Stimulated activated CD8-positive, alpha-beta memory T cell treated with anti-CD3 and anti-CD28 coated beads, Interleukin-15, amount 100 ng/mL, for 48 hours (primary cell): ENCODE data around the gene BASP1.
"Not testable (repeated sequence)": the region's sequence is repeated elsewhere in the genome, so short reads cannot be mapped to it uniquely, and the experiment has no call there.

Experiments used
- DNase-seq, 2 donors: peaks; one replicate each; pipeline ENCODE4 v3.0.0-alpha.2; 2020; ENCODE audit warnings: low read depth in 2 of 2

The BASP1 gene

DNA sequence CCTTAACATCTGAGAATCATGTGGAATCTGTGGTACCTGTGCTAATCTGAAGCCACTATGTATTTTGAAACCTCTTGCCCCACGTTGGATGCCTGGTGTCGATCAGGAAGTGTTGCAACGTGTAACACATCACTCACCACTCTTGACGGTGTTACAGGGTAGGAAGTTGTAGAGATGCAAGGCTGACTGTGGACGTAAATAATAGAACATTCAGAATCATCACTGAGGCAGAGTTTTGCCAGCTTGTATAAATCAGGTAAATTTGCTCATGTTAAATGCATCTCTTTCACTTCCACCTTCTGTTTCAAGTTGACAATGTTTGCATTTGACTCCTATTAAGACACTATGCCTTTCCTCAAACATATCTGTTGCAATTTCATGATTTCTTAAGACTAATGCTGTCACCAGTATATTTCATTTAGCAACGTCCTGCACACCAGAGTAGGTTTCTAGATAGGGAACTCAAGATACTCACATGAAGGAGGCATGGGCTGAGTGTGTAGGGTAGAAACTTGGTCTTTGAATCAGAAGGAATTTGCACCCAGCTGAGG, 38.1 kb downstream of the BASP1 start:
- no peak for DNase-seq

GRCh38 chr5:17256171-17256570, 38.7 kb downstream of the BASP1 start:
- no peak for DNase-seq

GRCh38 chr5:17256839-17257238, 39.4 kb downstream of the BASP1 start:
- DNase-seq, result no peak

- DNase-seq, result no peak
Observed at GRCh38 chr5:17257705-17258273, 40.4 kb downstream of the BASP1 start.

DNA sequence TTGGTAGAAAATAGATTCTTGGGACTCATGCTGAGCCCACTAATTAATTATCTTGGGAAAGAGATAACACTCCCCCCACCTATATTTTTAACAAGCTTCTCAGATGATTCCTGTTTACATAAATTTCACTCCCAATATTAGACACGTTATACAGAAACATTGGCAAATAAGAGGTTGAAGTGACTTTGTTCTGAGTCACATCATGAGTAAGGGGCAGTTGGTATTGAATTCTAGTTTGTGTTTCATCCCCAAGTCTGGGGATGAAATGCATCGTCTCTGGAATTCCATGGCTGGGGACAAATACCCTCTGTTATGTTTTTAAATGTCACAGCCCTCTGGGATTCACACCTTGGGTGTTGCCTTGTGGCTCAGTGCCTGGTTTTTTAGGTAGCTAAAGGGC, 41.0 kb downstream of the BASP1 start:
- no peak for DNase-seq

GRCh38 chr5:17259012-17259411, 41.6 kb downstream of the BASP1 start:
- DNase-seq, result not testable (repeated sequence)

- DNase-seq, result no peak
Observed at GRCh38 chr5:17259630-17260257, 42.3 kb downstream of the BASP1 start.

GRCh38 chr5:17260549-17260948, 43.1 kb downstream of the BASP1 start:
- DNase-seq, result no peak

DNA sequence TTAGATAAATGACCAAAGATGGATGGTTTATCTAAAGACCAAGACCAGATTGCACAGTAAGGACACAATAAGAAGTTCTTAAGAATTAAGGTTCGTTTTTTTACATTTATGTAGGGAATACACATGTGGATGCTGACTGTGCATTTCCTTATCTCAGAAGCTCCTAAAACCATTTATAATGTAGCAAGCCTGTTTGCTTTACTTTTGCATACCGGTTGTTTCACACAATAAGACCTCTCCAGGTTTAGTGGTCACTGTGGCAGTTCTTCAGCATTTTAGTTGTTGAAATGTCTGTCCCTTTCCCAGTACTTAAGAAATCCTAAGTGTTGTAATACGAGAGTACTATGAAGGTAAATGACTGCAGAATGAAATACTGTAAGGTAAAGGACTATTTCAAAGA, 43.6 kb downstream of the BASP1 start:
- no peak for DNase-seq

GRCh38 chr5:17265041-17265440, 47.6 kb downstream of the BASP1 start:
- no peak for DNase-seq

DNA sequence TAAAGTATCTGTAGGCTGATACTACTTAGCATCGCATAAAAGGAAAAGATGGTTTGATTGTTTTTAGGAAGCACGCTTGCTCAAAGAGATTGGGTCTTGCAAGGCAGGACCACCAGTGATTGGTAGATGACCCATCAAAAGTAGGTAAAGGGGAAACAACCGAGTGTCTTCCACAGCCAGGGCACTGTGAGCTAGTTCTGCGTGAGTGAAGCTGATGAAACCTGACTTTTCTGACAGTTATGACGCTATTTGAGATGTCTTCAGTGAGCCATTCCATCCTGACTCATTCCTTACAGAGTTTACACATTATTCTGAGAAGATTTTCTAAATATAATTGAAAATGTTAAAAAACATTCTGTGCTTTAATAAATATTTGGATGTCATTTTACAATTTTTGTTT, 49.7 kb downstream of the BASP1 start:
- no peak for DNase-seq

GRCh38 chr5:17269201-17269600, 51.8 kb downstream of the BASP1 start:
- DNase-seq, result no peak

DNA sequence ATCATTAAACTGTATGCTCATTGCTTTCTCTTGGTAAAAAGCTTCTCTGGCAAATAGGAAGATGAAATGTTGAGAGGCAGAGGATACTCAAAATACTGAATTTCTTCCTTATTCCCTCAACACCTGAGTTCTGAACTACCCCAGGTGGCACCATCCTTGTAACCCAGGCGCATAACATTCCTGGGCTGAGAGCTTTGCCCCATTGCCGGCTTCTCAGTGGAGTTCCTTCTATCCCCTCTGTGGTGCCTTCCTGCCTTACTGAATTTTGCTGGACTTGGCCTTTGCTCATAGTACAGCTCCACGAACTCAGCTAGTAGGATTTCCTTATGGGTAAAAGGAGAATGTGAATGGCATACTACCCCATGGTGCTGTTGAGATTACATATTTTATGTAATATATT, 54.7 kb downstream of the BASP1 start:
- DNase-seq, result no peak

DNA sequence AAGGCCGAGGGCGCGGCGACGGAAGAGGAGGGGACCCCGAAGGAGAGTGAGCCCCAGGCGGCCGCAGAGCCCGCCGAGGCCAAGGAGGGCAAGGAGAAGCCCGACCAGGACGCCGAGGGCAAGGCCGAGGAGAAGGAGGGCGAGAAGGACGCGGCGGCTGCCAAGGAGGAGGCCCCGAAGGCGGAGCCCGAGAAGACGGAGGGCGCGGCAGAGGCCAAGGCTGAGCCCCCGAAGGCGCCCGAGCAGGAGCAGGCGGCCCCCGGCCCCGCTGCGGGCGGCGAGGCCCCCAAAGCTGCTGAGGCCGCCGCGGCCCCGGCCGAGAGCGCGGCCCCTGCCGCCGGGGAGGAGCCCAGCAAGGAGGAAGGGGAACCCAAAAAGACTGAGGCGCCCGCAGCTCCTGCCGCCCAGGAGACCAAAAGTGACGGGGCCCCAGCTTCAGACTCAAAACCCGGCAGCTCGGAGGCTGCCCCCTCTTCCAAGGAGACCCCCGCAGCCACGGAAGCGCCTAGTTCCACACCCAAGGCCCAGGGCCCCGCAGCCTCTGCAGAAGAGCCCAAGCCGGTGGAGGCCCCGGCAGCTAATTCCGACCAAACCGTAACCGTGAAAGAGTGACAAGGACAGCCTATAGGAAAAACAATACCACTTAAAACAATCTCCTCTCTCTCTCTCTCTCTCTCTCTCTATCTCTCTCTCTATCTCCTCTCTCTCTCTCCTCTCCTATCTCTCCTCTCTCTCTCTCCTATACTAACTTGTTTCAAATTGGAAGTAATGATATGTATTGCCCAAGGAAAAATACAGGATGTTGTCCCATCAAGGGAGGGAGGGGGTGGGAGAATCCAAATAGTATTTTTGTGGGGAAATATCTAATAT, 58.1 kb downstream of the BASP1 start:
- no peak for DNase-seq

DNA sequence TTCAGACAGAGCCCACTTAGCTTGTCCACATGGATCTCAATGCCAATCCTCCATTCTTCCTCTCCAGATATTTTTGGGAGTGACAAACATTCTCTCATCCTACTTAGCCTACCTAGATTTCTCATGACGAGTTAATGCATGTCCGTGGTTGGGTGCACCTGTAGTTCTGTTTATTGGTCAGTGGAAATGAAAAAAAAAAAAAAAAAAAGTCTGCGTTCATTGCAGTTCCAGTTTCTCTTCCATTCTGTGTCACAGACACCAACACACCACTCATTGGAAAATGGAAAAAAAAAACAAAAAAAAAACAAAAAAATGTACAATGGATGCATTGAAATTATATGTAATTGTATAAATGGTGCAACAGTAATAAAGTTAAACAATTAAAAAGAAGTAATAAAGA, 59.0 kb downstream of the BASP1 start:
- no peak for DNase-seq

GRCh38 chr5:17277907-17278306, 60.5 kb downstream of the BASP1 start:
- no peak for DNase-seq

- no peak for DNase-seq
Observed at GRCh38 chr5:17278931-17279330, 61.5 kb downstream of the BASP1 start.

DNA sequence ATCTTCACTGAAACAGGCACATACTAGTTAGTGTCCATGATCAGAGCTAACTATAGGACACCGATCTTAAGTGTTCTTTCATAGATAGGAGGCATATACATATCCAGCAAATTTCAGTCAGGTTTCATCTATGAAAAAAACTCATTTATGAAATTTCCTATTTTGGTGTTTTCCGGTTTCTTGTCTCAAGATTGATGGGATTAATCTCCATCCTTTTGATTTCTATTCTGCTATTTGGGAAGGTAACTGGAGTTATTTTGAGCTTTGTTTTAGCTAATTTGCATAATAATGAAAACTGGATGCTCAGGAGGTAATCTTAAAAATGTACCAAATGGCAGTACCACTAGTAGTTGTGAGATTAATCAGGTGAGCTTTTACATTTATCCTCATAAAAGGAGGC, 62.1 kb downstream of the BASP1 start:
- no peak for DNase-seq

DNA sequence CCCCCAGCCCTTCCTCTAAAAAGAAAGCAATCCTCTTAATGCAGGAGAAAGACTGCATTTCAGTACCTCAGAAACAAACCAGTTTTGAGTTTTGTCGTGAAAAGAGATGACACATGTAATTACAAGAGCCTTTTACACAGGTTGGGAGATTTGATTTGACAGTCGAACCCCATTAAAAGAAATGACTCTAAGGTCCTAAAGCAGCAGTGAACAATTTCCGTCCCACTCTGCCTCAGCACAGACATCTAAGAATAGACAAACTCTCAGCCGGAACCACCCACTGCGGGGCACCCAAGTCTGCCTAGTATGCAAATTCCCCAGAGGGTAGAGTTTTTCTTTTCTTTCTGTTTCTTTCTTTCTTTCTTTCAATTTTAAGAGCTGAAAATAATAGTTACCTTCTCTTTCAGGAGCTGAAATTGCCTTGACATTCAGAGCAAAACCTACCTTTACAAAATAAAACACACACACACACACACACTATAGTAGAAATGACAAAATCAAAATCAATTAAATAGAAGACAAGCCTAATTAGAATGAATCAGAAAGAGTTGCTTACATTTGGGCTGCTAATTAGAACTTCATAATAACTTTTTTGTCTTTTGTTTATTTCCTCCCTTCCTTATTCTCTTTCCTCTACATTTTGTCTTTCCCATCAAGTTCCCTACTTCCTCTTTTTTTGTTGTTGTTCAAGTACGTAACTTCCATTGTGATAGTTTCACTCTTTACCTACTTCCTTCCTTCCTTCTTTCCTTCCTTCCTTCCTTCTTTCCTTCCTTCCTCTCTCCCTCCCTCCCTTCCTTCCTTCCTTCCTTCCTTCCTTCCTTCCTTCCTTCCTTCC, 65.1 kb downstream of the BASP1 start:
- no peak for DNase-seq

DNA sequence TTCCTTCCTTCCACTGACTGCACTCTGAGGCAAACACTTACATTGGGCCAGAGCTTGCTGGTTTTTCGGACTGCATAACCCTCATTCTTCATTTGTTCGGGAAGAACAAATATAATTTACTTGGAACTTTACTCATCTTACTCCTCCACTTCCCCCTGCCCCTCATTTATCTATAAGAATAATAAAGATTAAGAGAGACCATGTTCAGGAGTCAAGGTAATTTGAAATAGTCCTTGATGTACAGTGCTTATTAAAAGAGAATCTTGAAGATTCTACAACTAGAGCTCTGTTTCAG, 65.6 kb downstream of the BASP1 start:
- no peak for DNase-seq

GRCh38 chr5:17287501-17288155, 70.2 kb downstream of the BASP1 start:
- no peak for DNase-seq

GRCh38 chr5:17288570-17288969, 71.1 kb downstream of the BASP1 start:
- no peak for DNase-seq
